Measurements from ENCODE around the gene NRIP1.

NRIP1 gene

DNA sequence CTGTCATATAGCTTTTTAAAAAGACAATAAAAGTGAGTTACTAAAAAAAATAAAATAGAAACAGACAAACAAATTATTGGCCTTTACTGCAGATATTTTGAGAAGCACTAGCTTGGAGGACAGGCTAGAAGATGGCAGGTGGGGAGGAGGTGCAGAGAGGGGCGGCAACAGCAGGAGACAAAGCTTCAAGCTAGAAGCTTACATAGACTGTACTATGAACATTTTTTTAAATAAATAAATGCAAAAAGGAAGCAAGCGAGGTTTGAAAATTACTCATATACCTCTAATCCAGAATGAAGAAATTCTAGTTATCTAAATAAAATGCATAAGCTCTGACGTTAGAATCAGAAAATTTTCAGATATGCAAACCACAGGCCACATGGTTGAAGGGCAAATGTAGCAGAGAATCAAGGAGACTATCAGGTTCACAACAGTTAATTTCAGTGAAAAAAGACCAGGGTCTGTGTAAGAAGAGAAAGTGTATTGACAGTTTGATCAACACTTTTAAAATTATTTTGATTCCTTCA, 54.9 kb downstream of the NRIP1 start:
- DNase-seq (ENCODE audit: low read depth in 2 of 2) = no peak

- no peak for DNase-seq (ENCODE audit: low read depth in 2 of 2)
Measured at GRCh38 chr21:15007716-15008296, 57.0 kb downstream of the NRIP1 start.

DNA sequence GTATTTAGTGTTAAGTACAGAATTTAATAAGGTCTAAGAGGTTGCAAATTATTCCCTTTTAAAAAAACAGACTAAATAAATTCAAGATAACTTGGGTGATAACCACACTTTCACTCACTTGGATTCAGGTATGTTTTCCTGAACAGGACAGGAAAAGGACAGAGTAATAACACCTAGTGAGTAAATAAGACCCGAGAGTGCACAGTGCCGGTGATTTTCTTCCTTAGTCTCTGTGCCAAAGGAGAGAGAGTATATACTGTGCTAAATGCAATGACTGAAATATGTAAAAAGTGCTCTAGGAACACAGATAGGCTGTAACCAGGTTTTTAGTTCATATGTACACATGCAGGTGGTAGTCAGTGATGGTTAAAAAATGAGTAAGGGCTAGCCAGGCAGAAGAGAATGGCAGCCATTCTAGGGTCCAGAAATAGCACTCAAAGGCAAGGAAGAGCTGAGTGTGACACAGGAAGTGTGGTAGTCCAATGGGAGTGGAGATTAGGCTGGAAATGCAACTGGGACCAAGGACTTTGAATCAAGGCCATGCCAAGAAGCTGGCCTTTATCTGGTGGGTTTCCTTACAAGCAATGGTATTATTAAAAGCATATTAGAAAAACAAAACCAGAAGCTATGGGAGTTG, 58.1 kb downstream of the NRIP1 start:
- no peak for DNase-seq (ENCODE audit: low read depth in 2 of 2)

- DNase-seq (ENCODE audit: low read depth in 2 of 2) = no peak
Measured at GRCh38 chr21:15005391-15005790, 59.4 kb downstream of the NRIP1 start.

GRCh38 chr21:15004721-15005370, 60.0 kb downstream of the NRIP1 start:
- no peak for DNase-seq (ENCODE audit: low read depth in 2 of 2)

DNA sequence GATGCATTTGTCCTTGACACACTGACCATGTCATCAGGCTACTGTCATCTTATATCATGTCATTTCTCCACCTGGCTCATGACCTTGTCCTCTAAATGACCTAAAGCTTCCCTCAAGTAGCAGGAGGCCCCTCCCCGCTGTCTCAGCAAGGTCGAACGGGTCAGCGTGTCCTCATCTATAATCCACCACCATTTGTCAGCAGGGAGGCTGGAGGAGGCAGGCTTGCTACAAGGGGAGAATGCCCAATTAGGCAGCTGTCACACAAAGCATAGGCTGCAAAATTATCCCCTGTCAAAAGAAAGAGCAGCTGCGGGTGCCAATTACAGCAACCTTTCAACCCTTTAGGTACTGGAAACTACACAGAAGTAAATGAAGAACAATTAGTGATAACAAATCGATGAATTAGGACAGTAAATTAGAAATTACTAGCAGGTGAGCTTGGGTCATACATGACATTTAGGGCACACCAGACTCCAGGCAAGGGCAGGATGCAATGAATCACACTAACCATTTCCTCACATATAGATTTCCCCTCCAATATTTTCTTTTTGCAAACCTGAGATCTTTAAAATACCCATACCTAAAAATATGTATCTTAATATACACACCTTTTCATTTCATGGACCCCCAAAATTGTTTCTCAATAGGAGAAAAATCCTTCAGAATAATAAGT, 61.2 kb downstream of the NRIP1 start:
- DNase-seq (ENCODE audit: low read depth in 2 of 2) = no peak

- DNase-seq (ENCODE audit: low read depth in 2 of 2) = no peak
Measured at GRCh38 chr21:15001857-15002606, 62.8 kb downstream of the NRIP1 start.

- DNase-seq (ENCODE audit: low read depth in 2 of 2) = no peak
Measured at GRCh38 chr21:15001113-15001512, 63.7 kb downstream of the NRIP1 start.

- DNase-seq (ENCODE audit: low read depth in 2 of 2) = no peak
Measured at GRCh38 chr21:15000081-15000480, 64.7 kb downstream of the NRIP1 start.

GRCh38 chr21:14998784-14999183, 66.0 kb downstream of the NRIP1 start:
- DNase-seq (ENCODE audit: low read depth in 2 of 2) = no peak

DNA sequence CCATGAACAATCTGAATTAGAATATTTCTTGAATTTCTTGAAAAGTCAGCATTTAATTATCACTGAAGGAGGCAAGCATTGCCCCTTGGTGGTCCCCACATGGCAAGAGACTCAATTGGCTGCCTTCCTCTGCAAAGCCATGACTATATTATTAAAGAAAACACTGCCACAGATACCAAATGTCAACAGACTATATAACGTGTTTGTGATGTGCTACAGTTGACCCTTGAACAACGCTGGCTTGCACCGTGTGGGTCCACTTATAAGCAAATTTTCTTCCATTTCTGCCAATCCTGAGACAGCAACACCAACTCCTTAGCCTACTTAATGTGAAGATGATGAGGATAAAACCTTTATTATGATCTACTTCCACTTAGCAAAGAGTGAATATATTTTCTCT, 66.5 kb downstream of the NRIP1 start:
- DNase-seq (ENCODE audit: low read depth in 2 of 2) = no peak

DNA sequence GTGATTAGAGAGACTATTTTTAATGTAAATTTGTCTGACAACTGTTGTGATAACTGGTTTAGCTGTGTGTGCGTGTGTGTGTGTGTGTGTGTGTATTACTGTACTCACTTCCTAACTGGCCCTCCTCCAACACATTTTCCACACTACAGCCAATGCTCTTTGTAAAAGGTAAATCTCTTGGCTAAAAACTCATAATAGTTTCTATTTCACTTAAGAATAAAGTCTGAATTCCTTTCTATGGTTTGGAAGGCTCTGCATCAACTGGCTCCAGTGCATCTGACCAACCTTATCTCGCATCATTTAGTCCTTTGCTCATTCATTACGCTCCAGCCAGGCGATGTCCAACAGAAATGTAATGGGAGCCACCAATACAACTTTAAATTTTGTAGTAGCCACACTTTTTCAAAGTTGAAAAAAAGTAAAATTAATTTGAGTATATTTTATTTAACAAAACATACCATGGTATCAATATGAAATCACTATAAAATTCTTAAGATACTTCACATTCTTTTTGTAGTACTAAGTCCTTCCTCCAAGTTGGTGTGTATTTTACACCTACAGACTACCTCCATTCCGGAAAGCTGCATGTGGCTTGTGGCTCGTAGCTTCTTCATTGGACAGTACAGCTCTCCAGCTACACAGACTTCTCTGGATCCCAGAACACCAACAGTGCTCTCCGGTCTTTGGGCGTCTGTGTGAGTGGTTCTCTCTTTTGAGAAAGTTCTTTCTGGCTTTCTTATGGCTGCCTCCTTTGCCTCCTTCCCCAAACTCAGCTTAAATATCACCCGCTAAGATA, 68.9 kb downstream of the NRIP1 start:
- no peak for DNase-seq (ENCODE audit: low read depth in 2 of 2)

DNA sequence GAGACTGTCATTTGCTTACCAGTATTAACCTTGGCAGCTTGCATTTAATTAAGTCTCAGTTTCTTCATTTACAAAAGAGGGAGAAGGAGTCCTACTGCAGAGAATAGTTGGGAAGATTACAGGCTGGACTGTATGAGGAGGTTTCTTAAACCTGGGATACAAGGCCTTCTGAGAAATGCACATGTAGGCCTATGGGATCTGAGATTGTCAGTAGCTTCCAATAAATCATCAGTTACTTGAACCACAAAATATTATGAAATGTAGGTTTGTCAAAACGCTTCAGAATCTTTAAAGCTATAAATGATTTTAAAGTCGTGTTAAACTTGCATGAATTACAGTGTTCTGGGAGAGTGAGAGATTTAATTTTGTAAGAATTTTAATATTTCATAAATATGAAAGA, 69.6 kb downstream of the NRIP1 start:
- DNase-seq (ENCODE audit: low read depth in 2 of 2) = no peak

- no peak for DNase-seq (ENCODE audit: low read depth in 2 of 2)
Measured at GRCh38 chr21:14993115-14993514, 71.7 kb downstream of the NRIP1 start.

DNA sequence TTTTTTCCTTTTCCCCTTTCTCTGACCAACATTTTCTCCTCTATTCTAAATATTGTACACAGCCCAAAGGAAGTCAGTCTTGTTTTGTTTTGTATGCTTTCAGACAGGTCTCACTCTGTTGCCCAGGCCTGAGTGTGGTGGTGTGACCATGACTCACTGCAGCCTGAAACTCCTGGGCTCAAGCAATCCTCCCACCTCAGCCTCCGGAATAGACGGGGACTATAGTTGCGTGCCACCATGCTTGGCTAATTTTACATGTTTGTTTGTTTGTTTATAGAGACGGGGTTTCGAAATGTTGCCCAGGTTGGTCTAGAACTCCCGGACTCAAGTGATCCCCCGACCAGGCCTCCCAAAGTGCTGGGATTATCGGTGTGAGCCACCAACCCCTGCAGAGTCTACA, 72.8 kb downstream of the NRIP1 start:
- no peak for DNase-seq (ENCODE audit: low read depth in 2 of 2)

DNA sequence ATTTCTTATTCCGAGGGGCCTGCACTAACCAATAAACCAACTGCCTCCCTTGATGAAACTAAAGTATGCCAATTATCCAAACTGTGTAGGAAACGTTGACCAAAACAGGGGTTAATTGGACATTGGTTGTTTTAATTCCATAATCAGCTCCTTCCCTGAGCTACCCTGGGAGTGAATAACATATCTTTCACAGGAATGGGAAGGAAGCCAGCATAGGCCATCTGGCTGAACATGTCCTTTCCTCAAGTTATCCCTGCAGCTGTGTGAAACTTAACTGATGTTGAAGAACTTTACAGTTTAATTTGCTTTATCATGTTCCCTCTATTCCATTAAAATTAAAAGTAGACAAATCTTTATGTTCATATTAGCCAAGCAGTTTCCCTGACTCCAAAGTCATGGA, 75.4 kb downstream of the NRIP1 start:
- no peak for DNase-seq (ENCODE audit: low read depth in 2 of 2)

- no peak for DNase-seq (ENCODE audit: low read depth in 2 of 2)
Measured at GRCh38 chr21:14988760-14989159, 76.0 kb downstream of the NRIP1 start.

DNA sequence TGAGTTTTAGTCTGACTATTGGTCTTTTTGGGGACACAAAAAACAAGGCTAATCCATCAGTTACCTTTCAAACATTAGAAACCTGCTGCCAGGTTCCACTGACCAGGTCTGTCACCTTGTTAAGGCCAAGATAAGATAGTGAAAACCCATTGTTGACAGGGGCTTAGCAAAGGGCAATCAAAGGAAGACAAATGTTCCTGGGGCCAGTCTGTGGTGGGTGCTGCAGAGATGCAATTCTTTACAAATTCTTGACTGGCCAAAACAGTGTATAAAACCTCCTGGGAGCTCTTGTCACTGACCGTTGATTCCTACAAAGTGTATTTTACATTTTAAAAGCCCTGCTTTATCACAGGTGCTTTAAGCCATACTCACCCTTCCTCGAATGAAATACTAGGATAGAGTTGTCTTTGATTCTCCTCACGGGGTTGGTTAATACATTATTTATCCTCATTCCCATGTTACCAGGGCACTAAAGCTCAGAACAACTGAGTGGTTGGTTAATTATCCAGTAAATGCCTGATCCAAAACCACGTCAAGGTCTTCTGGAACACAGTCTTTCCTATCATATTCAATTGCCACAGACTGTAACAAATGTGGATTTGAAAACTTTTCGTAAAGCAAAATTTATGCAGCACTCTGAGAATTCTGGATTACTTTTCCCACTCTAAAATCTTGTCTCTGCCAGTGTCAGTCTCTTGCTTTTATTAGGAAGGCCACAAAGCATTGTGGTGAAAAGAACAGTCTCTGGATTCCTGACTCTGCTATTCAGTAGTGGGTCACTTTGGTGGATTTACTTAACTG, 77.2 kb downstream of the NRIP1 start:
- no peak for DNase-seq (ENCODE audit: low read depth in 2 of 2)

GRCh38 chr21:14985306-14985705, 79.5 kb downstream of the NRIP1 start:
- DNase-seq (ENCODE audit: low read depth in 2 of 2) = no peak

GRCh38 chr21:14982336-14982735, 82.5 kb downstream of the NRIP1 start:
- no peak for DNase-seq (ENCODE audit: low read depth in 2 of 2)
